GM13976 (cell line): Measurements from ENCODE around the gene PSMD5.

Experiments
- DNase-seq: peaks from one replicate; pipeline ENCODE4 v3.0.0; 2012; ENCODE audit warnings: low spot score
- in situ Hi-C: fragments of 300-500 bp; cut with MboI; formaldehyde crosslinking; loops from one replicate; pipeline ENCODE4 v1.12.0; 2022; ENCODE audit warnings: low sequenced_read_pairs, mixed read lengths, inconsistent platforms; ENCODE audit not compliant: unreplicated experiment
- TF ChIP-seq, protein P1 (sequence below): IDR thresholded peaks from 2 replicates; pipeline ENCODE4 v1.5.1; 2012; ENCODE audit warnings: borderline replicate concordance, mild to moderate bottlenecking; ENCODE audit not compliant: insufficient read depth; ENCODE audit errors: extremely low read depth, missing control alignments, control extremely low read depth

The PSMD5 gene

DNA sequence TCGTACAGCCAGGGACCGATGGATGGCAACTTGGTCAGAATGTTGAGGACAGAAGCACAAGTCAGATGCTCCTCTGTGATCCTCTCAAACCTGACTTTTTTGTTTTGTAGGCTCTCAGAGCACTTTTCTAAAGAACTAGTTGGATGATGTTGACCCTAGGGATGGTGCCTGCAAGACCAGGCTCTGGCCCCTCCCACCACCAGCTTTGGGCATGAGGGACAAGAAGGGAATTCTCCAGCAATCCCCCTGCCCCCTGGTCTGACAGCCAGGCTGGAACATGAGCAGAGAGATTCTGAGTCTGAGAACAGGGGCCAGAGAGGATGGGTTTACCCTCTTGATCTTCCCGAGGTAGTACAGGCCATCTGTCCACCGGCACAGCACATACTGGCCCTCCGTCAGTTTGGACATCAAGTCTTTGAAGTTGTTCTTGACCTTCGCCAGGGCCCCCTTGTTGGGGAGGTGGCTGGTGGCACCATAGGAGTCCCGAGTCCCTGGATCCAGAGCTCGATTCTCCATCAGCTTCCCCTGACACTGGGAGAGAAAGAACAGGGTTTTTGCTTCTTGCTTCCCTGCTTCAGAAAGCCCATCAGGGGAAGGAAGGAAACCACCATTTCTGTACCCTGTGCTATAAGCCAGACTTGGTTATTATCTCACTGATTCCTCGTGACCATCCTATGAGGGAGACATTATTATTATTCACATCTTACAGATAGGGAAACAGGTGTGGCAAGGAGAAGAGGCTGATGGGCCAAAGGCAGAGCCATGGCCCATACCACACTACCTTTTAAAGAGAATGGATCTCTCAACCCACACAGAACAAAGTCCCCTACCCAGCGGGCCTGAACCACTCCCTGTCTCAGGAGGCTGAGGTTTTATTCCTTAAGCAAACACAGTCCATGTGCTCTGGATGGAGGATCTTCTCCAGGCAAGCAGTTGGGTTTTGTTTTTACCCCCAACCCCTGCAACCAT, 31.8 kb upstream of the PSMD5 start:
- DNase-seq, result no peak
- in situ Hi-C loops, result no loop called here
- TF ChIP-seq, protein P1, sequence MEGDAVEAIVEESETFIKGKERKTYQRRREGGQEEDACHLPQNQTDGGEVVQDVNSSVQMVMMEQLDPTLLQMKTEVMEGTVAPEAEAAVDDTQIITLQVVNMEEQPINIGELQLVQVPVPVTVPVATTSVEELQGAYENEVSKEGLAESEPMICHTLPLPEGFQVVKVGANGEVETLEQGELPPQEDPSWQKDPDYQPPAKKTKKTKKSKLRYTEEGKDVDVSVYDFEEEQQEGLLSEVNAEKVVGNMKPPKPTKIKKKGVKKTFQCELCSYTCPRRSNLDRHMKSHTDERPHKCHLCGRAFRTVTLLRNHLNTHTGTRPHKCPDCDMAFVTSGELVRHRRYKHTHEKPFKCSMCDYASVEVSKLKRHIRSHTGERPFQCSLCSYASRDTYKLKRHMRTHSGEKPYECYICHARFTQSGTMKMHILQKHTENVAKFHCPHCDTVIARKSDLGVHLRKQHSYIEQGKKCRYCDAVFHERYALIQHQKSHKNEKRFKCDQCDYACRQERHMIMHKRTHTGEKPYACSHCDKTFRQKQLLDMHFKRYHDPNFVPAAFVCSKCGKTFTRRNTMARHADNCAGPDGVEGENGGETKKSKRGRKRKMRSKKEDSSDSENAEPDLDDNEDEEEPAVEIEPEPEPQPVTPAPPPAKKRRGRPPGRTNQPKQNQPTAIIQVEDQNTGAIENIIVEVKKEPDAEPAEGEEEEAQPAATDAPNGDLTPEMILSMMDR, result no peak

DNA sequence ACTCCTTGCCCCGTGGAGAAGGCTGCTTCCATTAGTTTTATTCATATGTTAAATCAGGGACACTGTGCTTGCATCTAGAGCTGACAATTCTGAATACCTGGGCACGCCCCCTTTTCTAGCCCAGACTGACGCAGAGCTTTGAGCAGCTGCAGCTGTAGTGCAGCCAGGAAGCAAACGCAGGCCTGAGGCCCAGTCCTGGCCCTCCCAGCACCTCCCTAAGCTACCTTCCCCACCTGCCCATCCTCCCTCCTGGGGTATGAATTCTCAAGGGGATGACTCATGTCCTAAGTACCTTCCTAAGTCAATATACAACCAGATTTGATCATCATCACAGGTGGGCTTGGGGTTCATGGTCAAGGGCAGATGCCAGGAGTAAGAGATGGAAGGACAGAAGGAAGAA, 30.8 kb upstream of the PSMD5 start:
- TF ChIP-seq, protein P1, result no peak
- DNase-seq, result no peak
- in situ Hi-C loops, result no loop called here

DNA sequence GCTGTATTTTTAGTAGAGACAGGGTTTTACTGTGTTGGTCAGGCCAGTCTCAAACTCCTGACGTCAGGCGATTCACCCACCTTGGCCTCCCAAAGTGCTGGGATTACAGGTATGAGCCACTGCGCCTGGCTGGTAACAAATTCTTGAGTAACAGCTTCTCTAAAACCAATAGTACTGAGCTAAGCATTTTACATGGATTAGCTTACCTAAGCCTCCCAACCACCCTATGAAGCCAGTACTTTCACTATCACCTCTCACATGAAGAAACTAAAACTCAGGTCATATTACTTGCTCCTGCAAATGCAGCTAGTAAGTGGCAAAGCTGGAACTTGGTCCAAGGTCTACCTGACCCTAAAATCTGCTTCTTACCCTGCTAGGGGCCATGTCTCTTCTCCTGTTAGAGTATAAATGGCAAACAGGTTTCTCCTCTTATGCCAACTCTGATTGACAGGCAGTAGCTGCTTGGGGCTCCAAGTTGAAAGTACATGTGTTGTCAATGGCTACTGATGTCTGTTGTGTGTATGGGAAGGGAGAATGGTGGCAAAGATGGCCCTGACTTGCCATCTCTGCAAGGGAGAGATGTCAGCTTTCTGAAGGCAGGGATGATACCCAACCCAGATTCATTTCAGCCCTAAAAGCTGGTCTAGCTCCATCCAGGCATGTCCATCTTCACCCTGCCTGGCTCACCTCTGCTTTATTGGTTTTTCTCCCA, 30.2 kb upstream of the PSMD5 start:
- in situ Hi-C loops, result no loop called here
- TF ChIP-seq, protein P1, result no peak
- no peak for DNase-seq

DNA sequence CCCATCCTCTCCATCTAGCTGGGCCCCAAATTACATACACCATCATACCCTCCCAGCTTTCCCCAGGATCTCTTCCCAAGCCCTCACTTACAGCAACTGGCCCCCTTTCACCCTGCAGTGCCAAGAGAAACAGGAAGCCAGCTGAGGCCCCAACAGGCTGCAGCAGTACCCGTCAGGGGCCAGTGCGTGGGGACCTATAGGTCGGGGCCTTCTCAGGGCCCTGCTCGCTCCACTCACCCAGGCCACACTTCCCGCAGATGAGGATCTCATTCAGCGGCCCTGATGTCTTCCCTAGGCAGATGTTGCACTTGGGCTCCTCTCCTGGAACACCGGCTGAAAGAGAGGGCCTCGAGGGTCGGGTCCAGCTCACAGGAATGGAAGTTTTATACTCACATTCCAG, 27.5 kb upstream of the PSMD5 start:
- in situ Hi-C loops, result no loop called here
- no peak for DNase-seq
- TF ChIP-seq, protein P1, result no peak

DNA sequence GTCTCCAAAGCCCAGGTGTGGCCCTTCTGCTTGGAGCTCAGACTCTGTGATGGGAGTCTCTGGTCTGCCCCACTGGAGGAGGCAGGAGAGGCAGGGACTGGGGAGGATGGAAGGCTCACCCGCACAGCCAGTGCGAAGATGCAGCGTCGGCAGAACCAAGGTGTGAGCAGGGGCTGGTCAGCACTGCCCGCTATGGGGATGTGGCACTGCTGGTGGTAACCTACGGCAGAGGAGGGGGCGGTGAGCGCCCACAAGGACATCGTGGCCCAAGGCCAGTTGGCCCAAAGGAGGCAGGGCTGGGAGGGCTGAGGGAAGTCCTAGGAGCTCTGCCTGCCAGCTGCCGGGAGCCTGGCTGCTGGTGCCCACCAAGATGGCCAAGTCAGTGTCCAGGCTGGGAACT, 27.0 kb upstream of the PSMD5 start:
- in situ Hi-C loops, result no loop called here

DNA sequence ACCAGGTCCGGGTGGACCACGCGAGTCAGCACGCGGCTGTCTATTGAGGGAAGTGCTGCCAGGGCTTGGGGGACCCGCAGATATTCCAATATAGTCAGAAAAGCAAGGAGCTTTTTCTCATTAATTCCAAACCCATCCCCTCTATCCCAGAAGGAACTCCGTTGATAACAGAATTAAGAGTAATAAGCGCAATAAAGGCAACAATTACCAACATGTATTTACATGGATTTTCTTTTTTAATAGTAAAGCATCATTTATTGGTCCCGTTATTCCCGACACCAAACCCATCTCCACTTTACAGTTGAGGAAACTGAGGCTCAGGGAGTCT, 26.6 kb upstream of the PSMD5 start:
- TF ChIP-seq, protein P1, result no peak
- DNase-seq, result no peak
- in situ Hi-C loops, result no loop called here

More for the DNA sequence above, 27.0 kb upstream of the PSMD5 start:
- DNase-seq, result no peak
- TF ChIP-seq, protein P1, result no peak
